DND-41 (cell line): ENCODE data around the gene SIRPD.

ENCODE experiments used
- ATAC-seq: fragments of 200-7000 bp; cut with Tn5 transposase; 3 replicates; pipeline ENCODE4 v1.9.1; 2021; ENCODE audit warnings: low read depth; ENCODE audit not compliant: insufficient read depth
- DNase-seq: peaks from one replicate; pipeline ENCODE4 v3.0.0-alpha.2; 2020
- H2AFZ ChIP-seq: 2 replicates; pipeline ENCODE4 v1.6.0; 2012; ENCODE audit warnings: low read depth, low read length
- H3K27ac ChIP-seq: 2 replicates; pipeline ENCODE4 v1.5.1; 2012; ENCODE audit warnings: low read length, inconsistent platforms
- H3K27me3 ChIP-seq: fragments of 200-600 bp; sonication (generic); 2 replicates; pipeline ENCODE4 v1.6.0; 2012; ENCODE audit warnings: low read length, mild to moderate bottlenecking, inconsistent platforms; ENCODE audit not compliant: insufficient read depth, poor library complexity
- H3K36me3 ChIP-seq: 2 replicates; pipeline ENCODE4 v1.5.1; 2012; ENCODE audit warnings: low read length, inconsistent platforms; ENCODE audit not compliant: insufficient read depth
- H3K4me1 ChIP-seq: 2 replicates; pipeline ENCODE4 v1.5.1; 2012; ENCODE audit warnings: mild to moderate bottlenecking, low read length; ENCODE audit not compliant: insufficient read depth
- H3K4me2 ChIP-seq: 2 replicates; pipeline ENCODE4 v1.6.0; 2012; ENCODE audit warnings: mild to moderate bottlenecking, moderate library complexity, low read length, inconsistent platforms; ENCODE audit not compliant: insufficient read depth
- H3K4me3 ChIP-seq, 2 experiments: fragments of 200-600 bp in 1 of 2; shearing (Covaris generic) in 1 of 2; 2 replicates each; pipeline ENCODE4 v1.5.1; 2012 to 2016; ENCODE audit warnings: inconsistent platforms in 2 of 2, low read length in 2 of 2, mild to moderate bottlenecking in 2 of 2, low read depth in 1 of 2, moderate library complexity in 1 of 2
- H3K79me2 ChIP-seq: 2 replicates; pipeline ENCODE4 v1.6.0; 2012; ENCODE audit warnings: low read length, inconsistent platforms; ENCODE audit not compliant: insufficient read depth
- H3K9ac ChIP-seq: 2 replicates; pipeline ENCODE4 v1.6.0; 2012; ENCODE audit warnings: low read depth, mild to moderate bottlenecking, inconsistent platforms, low read length, moderate library complexity
- H3K9me3 ChIP-seq: 2 replicates; pipeline ENCODE4 v1.5.1; 2012; ENCODE audit warnings: low read length, moderate library complexity, mild to moderate bottlenecking, inconsistent platforms; ENCODE audit not compliant: insufficient read depth, severe bottlenecking
- H4K20me1 ChIP-seq: 2 replicates; pipeline ENCODE4 v1.6.0; 2012; ENCODE audit warnings: low read length; ENCODE audit not compliant: insufficient read depth
- EZH2 ChIP-seq: IDR thresholded peaks from 3 replicates; pipeline ENCODE4 v1.6.1; 2012; ENCODE audit warnings: borderline replicate concordance, low read depth, mild to moderate bottlenecking, moderate library complexity, low read length, inconsistent platforms; ENCODE audit not compliant: severe bottlenecking
- TF ChIP-seq, protein P1 (sequence below): IDR thresholded peaks from 2 replicates; pipeline ENCODE4 v1.5.1; 2012; ENCODE audit warnings: borderline replicate concordance, low read length, moderate library complexity, mild to moderate bottlenecking; ENCODE audit not compliant: poor library complexity, severe bottlenecking; ENCODE audit errors: extremely low read depth

The SIRPD gene

DNA sequence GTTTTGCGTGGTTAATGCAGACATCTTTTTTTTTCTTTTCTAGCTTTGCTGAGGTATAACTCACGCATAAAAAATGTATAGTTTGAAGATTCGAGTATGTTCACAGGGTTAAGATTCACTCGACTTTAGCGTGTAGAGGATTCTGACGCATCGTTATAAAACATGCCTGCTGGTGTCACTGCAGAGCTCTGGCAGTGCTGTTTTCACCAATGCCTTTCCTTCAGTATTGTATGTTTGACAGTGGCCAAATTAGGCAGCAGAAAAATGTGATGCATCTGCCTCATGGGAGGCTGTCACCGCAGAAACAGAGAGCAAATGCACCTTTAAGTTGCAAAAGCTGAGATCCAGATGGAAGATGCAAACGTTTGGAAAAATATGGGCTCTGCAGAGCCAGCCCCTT lies 48.3 kb downstream of the SIRPD start:
- TF ChIP-seq, protein P1, sequence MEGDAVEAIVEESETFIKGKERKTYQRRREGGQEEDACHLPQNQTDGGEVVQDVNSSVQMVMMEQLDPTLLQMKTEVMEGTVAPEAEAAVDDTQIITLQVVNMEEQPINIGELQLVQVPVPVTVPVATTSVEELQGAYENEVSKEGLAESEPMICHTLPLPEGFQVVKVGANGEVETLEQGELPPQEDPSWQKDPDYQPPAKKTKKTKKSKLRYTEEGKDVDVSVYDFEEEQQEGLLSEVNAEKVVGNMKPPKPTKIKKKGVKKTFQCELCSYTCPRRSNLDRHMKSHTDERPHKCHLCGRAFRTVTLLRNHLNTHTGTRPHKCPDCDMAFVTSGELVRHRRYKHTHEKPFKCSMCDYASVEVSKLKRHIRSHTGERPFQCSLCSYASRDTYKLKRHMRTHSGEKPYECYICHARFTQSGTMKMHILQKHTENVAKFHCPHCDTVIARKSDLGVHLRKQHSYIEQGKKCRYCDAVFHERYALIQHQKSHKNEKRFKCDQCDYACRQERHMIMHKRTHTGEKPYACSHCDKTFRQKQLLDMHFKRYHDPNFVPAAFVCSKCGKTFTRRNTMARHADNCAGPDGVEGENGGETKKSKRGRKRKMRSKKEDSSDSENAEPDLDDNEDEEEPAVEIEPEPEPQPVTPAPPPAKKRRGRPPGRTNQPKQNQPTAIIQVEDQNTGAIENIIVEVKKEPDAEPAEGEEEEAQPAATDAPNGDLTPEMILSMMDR, result peak; percentile 57
- TF ChIP-seq EZH2, result no peak
- H3K27me3 ChIP-seq, result peaks cover 7% of the 10 kb centered on the region
- H3K36me3 ChIP-seq, result no peaks in the 10 kb centered on the region
- DNase-seq (no peak), ATAC-seq (peak; percentile 58; the same call in 1 of the 3 replicates)
- no peaks in the 10 kb centered on the region for H3K9me3 ChIP-seq
- no peaks in the 10 kb centered on the region for H4K20me1 ChIP-seq
- no peak overlapping the region for H3K4me2 ChIP-seq
- H2AFZ ChIP-seq, result no peak overlapping the region
- H3K79me2 ChIP-seq, result no peaks in the 10 kb centered on the region
- no peak overlapping the region for H3K9ac ChIP-seq
- H3K4me1 ChIP-seq, result no peaks in the 10 kb centered on the region
- no peak overlapping the region for H3K4me3 ChIP-seq
- H3K27ac ChIP-seq, result no peak overlapping the region

DNA sequence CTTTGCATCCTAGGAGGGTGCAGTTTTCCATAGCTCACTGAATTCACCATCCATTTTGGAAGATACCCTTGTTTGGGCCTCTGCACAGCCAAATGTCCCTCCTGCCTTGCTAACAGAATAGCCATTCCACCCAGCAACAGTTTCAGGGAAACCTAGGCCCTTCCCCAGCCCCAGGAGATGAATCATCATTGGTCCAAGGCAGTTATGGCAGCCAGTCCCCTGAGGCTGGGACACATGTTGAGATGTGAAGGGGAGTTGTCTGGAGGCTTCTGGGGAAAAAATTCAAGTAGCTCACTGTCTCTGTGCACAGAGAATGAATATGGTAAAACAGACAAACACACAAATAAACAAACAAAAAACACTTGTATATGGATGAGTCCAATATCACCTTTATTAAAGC lies 48.9 kb downstream of the SIRPD start:
- no peaks in the 10 kb centered on the region for H3K36me3 ChIP-seq
- no peak for TF ChIP-seq EZH2
- TF ChIP-seq, protein P1, result no peak
- ATAC-seq (no peak), DNase-seq (no peak)
- no peak overlapping the region for H3K9ac ChIP-seq
- H3K79me2 ChIP-seq, result no peaks in the 10 kb centered on the region
- peaks cover 7% of the 10 kb centered on the region for H3K27me3 ChIP-seq
- no peaks in the 10 kb centered on the region for H3K9me3 ChIP-seq
- no peak overlapping the region for H3K4me3 ChIP-seq
- H3K27ac ChIP-seq, result no peak overlapping the region
- no peaks in the 10 kb centered on the region for H4K20me1 ChIP-seq
- H3K4me2 ChIP-seq, result no peak overlapping the region
- no peak overlapping the region for H2AFZ ChIP-seq
- H3K4me1 ChIP-seq, result no peaks in the 10 kb centered on the region

DNA sequence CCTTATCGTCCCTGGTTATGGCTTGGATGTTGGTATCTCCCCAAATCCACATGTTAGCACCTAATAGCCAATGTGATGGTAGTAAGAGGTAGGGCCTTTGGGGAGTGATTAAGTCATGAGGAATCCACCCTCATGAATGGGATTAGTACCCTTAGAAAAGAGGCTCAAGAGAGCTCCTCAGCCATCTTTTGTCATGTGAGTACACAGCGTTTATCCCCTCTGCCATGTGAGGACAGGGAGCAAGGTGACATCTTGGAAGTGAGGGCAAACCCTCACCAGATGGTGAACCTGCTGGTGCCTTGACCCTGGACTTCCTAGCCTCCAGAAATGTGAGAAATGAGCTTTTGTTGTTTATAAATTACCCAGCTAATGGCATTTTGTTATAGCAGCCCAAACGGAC lies 50.2 kb downstream of the SIRPD start:
- no peak overlapping the region for H3K9ac ChIP-seq
- DNase-seq (no peak), ATAC-seq (no peak)
- no peak overlapping the region for H3K4me3 ChIP-seq
- H3K79me2 ChIP-seq, result no peaks in the 10 kb centered on the region
- no peaks in the 10 kb centered on the region for H4K20me1 ChIP-seq
- H3K9me3 ChIP-seq, result peaks cover 4% of the 10 kb centered on the region
- H3K36me3 ChIP-seq, result no peaks in the 10 kb centered on the region
- H3K27ac ChIP-seq, result no peak overlapping the region
- peaks cover 2% of the 10 kb centered on the region; the same call in 1 of the 2 replicates for H3K4me1 ChIP-seq
- H3K27me3 ChIP-seq, result peaks cover 7% of the 10 kb centered on the region
- no peak overlapping the region for H3K4me2 ChIP-seq
- no peak overlapping the region for H2AFZ ChIP-seq
- TF ChIP-seq, protein P1, result no peak
- no peak for TF ChIP-seq EZH2

DNA sequence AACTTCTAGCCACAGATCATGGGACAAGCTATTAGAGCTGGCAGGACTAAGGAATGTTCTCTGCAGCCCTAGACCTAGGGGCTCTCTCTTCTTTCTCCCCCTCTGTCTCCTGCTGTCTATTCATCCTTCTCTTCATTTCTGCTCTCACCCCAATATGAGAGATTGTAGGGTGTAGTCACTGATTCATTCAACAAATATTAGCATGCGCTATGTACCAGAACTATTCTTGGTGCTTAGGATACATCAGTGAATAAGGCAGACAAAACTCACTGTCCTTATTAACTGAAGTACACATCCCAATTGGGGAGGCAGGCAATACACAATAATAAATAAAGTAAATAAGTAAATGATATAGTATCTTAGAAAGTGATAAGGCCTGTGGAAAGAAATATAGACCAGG lies 51.6 kb downstream of the SIRPD start:
- Histone ChIP-seq H3K9ac (no peak overlapping the region), H3K4me1 (peaks cover 8% of the 10 kb centered on the region), H3K79me2 (no peaks in the 10 kb centered on the region), H3K27ac (no peak overlapping the region), H4K20me1 (no peaks in the 10 kb centered on the region), H3K27me3 (peaks cover 7% of the 10 kb centered on the region), H3K4me3 (no peak overlapping the region), H2AFZ (no peak overlapping the region), H3K9me3 (peaks cover 4% of the 10 kb centered on the region), H3K36me3 (no peaks in the 10 kb centered on the region), H3K4me2 (no peak overlapping the region)
- DNase-seq (no peak), ATAC-seq (no peak)
- no peak for TF ChIP-seq EZH2
- TF ChIP-seq, protein P1, result no peak
